Loucy (cell line): ENCODE results near the gene ASPSCR1.

Experiments
- H2AFZ ChIP-seq: fragments of 200-600 bp; sonication (generic); 2 replicates; pipeline ENCODE4 v1.6.0; 2016; ENCODE audit warnings: antibody characterized with exemption, mild to moderate bottlenecking, low read length, moderate library complexity
- H3F3A ChIP-seq: fragments of 200-600 bp; 2 replicates; pipeline ENCODE4 v1.6.0; 2016; ENCODE audit warnings: antibody characterized with exemption, low read depth, mild to moderate bottlenecking
- H3K27me3 ChIP-seq: fragments of 200-600 bp; sonication (generic); 2 replicates; pipeline ENCODE4 v1.6.1; 2014; ENCODE audit warnings: low read length, mild to moderate bottlenecking; ENCODE audit not compliant: insufficient read depth, poor library complexity, severe bottlenecking
- H3K36me3 ChIP-seq: fragments of 200-600 bp; sonication (generic); 2 replicates; pipeline ENCODE4 v1.6.1; 2016; ENCODE audit warnings: low read length; ENCODE audit not compliant: insufficient read depth
- H3K4me1 ChIP-seq: fragments of 200-600 bp; sonication (generic); 2 replicates; pipeline ENCODE4 v1.5.1; 2014; ENCODE audit warnings: low read length, mild to moderate bottlenecking; ENCODE audit not compliant: insufficient read depth, poor library complexity, severe bottlenecking
- H3K4me2 ChIP-seq: fragments of 200-600 bp; sonication (generic); 2 replicates; pipeline ENCODE4 v1.6.0; 2014; ENCODE audit warnings: antibody characterized with exemption, low read length, low read depth, mild to moderate bottlenecking; ENCODE audit not compliant: poor library complexity, severe bottlenecking
- H3K4me3 ChIP-seq: fragments of 200-600 bp; sonication (generic); 2 replicates; pipeline ENCODE4 v1.5.1; 2014; ENCODE audit warnings: low read length, mild to moderate bottlenecking, mixed read lengths; ENCODE audit not compliant: poor library complexity, severe bottlenecking
- H3K79me2 ChIP-seq: fragments of 200-600 bp; sonication (generic); 2 replicates; pipeline ENCODE4 v1.6.1; 2014; ENCODE audit warnings: low read length; ENCODE audit not compliant: insufficient read depth
- H3K9ac ChIP-seq: fragments of 200-600 bp; sonication (generic); 2 replicates; pipeline ENCODE4 v1.6.0; 2014; ENCODE audit warnings: mild to moderate bottlenecking, low read depth, low read length, moderate library complexity; ENCODE audit not compliant: poor library complexity, severe bottlenecking
- H3K9me2 ChIP-seq: fragments of 200-600 bp; sonication (generic); replicated peaks from 2 replicates; pipeline ENCODE4 v1.6.1; 2016; ENCODE audit warnings: low read depth, low read length, mixed read lengths
- H3K9me3 ChIP-seq: fragments of 200-600 bp; sonication (generic); 2 replicates; pipeline ENCODE4 v1.6.1; 2014; ENCODE audit warnings: mild to moderate bottlenecking, antibody characterized with exemption, low read length, low read depth; ENCODE audit not compliant: insufficient read depth
- H4K20me1 ChIP-seq: fragments of 200-600 bp; sonication (generic); 2 replicates; pipeline ENCODE4 v1.6.0; 2014; ENCODE audit warnings: antibody characterized with exemption, low read length, mild to moderate bottlenecking; ENCODE audit not compliant: insufficient read depth, poor library complexity, severe bottlenecking
- CTCF ChIP-seq: fragments of 200-600 bp; sonication (generic); conservative IDR thresholded peaks from 2 replicates; pipeline ENCODE4 v1.5.1; 2014; ENCODE audit warnings: mild to moderate bottlenecking, antibody characterized with exemption, low read length
- EZH2phosphoT487 ChIP-seq: fragments of 200-600 bp; IDR thresholded peaks from 2 replicates; pipeline ENCODE4 v1.6.1; 2018; ENCODE audit warnings: antibody characterized with exemption, mild to moderate bottlenecking, moderate library complexity, borderline replicate concordance

ASPSCR1 gene

GRCh38 chr17:82003411-82004381, 26.3 kb downstream of the ASPSCR1 start:
- no peaks in the 10 kb centered on the region for H3K4me1 ChIP-seq
- no peak overlapping the region for H3K4me2 ChIP-seq
- H3K9ac ChIP-seq, result no peak overlapping the region

GRCh38 chr17:82004517-82005455, 27.4 kb downstream of the ASPSCR1 start:
- Histone ChIP-seq H3F3A (no peaks in the 10 kb centered on the region), H3K4me1 (no peaks in the 10 kb centered on the region), H3K79me2 (no peaks in the 10 kb centered on the region), H3K9ac (no peak overlapping the region), H3K9me3 (no peaks in the 10 kb centered on the region), H3K9me2 (no peaks in the 10 kb centered on the region), H2AFZ (no peak overlapping the region), H4K20me1 (no peaks in the 10 kb centered on the region), H3K36me3 (no peaks in the 10 kb centered on the region), H3K4me3 (no peak overlapping the region), H3K27me3 (no peaks in the 10 kb centered on the region), H3K4me2 (no peak overlapping the region)
- TF ChIP-seq EZH2phosphoT487 (no peak), CTCF (no peak)

More at GRCh38 chr17:82003411-82004381, 26.3 kb downstream of the ASPSCR1 start:
- no peak overlapping the region for H2AFZ ChIP-seq
- no peaks in the 10 kb centered on the region for H3F3A ChIP-seq
- no peaks in the 10 kb centered on the region for H3K27me3 ChIP-seq
- TF ChIP-seq CTCF (no peak), EZH2phosphoT487 (no peak)
- H4K20me1 ChIP-seq, result no peaks in the 10 kb centered on the region
- H3K79me2 ChIP-seq, result no peaks in the 10 kb centered on the region
- no peaks in the 10 kb centered on the region for H3K9me2 ChIP-seq
- H3K4me3 ChIP-seq, result no peak overlapping the region
- H3K36me3 ChIP-seq, result no peaks in the 10 kb centered on the region
- no peaks in the 10 kb centered on the region for H3K9me3 ChIP-seq

- no peaks in the 10 kb centered on the region for H3K27me3 ChIP-seq
- no peak overlapping the region for H3K4me3 ChIP-seq
- H3K4me2 ChIP-seq, result no peak overlapping the region
- TF ChIP-seq CTCF, result no peak
- no peak for TF ChIP-seq EZH2phosphoT487
- no peaks in the 10 kb centered on the region for H3K9me3 ChIP-seq
- H3F3A ChIP-seq, result no peaks in the 10 kb centered on the region
- no peaks in the 10 kb centered on the region for H4K20me1 ChIP-seq
- H3K9me2 ChIP-seq, result no peaks in the 10 kb centered on the region
- no peak overlapping the region for H3K9ac ChIP-seq
- no peaks in the 10 kb centered on the region for H3K4me1 ChIP-seq
- no peaks in the 10 kb centered on the region for H3K36me3 ChIP-seq
- no peak overlapping the region for H2AFZ ChIP-seq
- no peaks in the 10 kb centered on the region for H3K79me2 ChIP-seq
Measured at GRCh38 chr17:82005701-82006348, 28.4 kb downstream of the ASPSCR1 start.
